Measurements from ENCODE around the gene CD226.
"Not testable (repeated sequence)": the region's sequence is repeated elsewhere in the genome, so short reads cannot be mapped to it uniquely, and the experiment has no call there.

Gene CD226

DNA sequence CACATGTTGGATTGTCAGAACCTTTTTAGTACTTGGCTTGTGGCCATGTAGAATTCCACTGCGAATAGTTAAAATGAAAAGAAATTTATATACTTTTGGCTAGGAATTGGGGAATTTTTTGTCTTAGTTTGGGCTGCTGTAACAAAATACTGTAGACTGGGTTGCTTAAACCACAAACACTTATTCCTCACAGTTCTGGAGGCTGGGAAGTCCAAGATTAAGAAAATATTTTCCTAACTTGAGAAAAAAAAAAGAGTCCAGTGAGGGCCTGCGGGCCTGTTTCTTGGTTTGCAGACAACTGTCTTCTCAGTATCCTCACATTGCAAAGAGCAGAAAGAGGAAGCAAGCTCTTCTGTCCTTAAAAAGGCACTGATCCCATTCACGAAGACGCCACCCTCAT, 81.9 kb downstream of the CD226 start:
- no peak for DNase-seq

DNA sequence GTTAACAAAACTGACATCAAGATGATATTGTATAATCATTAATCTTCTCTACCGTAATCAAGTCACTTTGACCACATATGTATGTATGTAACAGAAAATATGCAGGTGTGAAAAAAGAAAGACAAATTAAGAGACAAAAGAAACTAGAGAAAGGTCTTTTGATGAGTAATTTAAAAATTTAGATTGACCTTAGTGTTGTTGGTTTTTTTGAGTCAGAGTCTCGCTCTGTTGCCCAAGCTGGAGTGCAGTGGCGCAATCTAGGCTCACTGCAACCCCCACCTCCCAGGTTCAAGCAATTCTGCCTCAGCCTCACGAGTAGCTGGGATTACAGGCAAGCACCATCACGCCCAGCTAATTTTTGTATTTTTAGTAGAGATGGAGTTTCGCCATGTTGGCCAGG, 82.9 kb downstream of the CD226 start:
- DNase-seq: peak; percentile 14

DNA sequence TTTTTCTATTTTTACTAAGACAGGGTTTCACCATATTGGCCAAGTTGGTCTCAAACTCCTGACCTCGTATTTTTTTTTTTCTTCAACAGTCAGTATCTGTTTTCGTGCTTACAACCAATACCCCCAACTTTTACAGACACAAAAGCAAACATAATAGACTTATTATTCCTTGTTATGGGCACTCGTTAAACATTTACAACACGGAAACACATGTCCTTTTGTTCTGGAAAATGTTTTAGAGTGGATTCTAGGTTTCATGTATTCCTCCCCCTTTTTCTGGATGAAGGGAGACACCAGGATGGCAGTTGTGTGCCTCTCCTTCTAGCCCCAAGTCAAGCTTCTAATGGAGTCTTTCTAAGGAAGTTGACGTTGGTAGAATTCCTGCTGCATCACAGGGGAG, 88.8 kb downstream of the CD226 start:
- DNase-seq: no peak

DNA sequence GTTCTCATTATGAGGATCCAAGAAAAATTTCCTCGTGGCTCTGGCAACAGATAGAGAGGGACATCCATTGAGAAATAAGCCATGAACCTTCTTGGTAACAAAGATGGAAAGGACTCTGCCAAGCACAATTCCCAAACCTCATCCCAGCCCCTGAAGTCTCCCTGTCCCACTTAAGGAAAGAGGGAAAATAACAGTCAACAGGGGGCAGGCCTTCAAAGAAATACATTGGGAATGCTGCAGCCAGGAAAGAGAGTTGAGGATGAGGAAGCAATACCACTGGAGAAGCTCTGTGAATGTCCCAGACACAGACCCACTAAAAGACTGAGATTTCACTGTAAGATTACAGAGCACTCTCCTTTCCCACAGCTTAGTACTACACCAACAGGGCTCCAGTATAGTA, 93.2 kb downstream of the CD226 start:
- DNase-seq: no peak

DNA sequence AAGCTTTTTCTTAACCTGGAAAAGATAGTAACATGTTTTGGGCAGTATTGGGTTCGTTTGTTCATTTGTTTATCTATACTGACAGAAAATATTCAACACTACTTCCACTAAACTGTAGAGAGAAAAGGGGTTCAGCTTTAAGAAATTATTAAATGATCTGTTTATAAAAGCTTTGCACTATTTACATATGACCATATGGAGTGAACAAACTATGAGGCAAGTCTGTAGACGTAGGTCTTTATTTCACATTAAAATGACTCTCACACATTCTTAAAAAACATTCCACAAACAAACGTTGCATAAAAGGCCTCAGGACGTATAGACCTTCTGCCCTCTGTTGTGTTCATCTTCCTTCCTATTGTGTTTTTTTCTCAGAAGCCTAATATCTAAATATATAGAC, 94.6 kb downstream of the CD226 start:
- no peak for DNase-seq

DNA sequence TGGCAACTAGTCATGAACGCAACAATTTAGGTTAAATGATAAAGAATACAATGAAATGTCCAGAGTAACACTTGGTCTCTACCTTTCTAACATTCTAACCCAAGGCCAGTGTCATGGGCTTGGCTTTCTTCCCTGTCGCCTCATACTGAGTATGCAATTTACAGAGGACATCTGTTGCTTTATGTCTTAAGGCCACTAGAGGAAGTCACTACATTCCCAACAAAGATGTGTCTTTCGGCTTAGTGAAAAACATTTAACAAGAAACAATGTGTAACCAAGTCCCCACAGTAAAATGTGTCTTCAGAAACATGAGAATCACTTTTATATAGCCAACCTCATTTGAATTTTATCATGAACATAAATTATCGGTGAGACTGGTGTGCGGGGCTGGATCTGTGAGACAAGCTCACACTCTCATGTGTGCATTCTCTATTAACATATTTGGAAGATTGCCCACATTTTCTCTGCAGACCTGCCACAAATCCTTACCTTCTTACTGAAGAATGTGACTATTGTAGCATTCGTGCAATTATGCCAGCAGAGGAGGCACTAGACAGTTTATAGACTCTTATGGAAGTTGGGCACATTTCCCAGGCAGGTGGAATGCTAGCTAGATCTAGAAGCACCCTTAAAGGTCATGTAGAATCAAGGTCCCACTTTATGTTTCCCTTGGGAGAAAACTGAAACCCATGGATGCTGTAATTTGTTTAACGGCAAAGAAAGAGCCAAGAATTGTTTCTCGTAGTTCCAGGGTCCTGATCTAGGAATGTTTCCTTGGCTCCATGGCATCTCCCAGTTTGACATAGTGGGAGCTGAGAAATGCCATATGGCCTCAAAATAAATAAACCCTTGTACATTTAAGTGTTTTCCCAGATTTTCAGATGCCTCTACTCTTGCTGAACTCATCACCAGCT, 101.8 kb downstream of the CD226 start:
- DNase-seq: no peak

DNA sequence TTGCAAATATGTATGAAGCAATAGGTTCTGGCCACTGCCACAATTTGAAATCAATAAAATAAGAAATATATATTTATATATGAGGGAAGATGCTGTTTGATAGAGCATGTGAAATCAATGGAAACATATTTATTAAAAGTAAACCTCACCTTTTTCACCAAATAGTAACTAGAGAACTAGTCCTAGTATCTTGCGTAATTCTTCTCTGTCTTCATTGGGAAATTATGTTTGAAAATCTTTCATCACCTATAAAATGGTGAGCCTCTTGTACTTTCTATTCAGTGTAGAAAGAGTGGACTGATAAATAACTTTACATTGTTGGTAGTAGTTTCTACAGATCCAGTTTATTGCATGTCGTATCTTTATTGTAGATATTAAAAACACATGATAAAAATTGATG, 103.0 kb downstream of the CD226 start:
- no peak for DNase-seq

DNA sequence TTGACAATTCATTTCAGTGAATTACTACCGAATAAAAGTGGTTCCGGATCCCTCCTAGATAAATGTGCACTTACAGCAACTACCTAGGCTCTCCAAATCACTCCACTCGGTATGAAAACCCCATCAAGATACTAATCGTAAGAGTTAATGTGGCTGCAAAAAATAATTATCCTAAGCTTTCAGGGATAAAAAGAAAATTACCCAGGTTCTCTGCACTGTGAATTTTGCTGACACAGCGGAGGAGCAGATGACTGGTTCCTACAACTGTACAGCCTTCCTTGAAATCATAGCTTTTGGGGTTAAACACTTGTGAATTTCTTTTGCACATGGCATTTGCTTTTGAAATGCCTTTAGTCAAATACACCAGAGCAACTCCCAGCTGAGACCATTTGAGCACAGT, 104.7 kb downstream of the CD226 start:
- no peak for DNase-seq

DNA sequence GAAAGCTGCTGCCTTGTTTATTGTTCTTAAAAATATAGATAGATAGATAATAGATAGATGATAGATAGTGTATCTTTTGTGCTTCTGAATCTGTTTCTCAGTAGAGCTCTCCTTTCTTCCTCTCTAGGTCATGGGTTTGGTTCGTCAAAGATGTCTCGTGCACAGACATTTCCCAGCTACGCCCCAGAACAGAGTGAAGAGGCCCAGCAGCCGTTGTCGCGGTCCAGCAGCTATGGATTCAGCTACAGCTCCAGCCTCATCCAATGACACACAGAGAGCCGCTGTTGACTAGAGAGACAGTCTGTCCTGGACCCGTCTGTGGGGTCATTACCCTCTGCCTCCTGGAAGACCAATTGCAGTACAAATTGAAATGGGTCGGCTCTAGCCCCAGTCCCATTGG, 106.6 kb downstream of the CD226 start:
- no peak for DNase-seq

DNA sequence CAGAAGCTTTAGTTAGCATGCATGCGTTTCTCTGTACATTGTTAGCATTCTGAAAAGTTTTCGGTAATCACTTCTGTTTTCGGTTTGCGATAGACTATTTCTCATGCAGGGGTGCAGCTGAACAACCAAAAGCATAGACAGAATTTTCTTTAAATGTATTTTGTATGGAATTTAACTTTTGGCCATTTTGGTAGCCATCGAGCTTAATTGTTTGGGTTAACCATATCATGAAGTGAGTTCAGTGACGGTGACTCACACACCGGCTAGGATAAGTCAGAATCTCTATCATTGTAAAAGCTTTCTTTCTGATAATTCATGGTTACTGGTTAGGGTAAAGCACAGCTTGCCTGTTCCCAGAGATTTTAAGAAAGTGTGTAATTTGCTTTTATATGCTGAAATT, 107.2 kb downstream of the CD226 start:
- DNase-seq: no peak

DNA sequence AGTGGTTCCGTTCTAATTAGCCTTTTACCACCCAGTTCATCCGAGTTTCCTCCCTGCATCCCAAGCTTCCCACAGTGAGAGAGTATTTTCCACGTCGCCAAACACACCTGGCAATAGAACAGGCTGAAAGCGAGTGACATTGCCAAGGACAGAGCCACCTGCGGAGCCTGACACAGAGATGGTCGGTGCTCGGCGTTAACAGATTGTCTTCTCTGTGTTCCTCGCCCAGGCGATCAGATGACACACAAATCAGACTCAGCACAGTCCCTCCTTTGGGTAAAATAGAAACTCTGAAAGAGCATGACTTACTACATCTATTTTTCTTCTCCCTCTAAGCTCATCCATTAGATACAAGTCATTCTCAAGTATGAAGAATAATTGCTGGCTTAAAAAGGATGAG, 107.7 kb downstream of the CD226 start:
- DNase-seq: no peak

DNA sequence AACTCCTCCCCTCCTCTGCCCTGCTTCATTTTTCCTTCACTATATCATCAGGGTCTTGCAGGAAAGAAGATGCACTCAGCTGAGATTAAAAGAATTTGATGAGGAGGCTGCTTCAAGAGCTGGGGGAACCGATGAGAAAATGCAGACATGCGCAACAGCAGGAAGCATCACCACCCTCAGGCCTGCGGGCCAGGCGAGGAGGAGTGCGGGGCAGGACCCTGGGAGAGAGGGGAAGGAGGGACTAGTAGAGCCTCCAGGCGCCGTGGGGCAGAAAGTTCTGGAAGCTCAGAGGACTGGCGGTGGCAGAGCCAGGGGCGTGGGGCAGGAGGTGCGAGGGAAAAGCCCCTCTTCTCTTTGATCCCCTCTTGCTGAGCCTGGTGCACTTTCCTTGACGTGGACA, 108.2 kb downstream of the CD226 start:
- no peak for DNase-seq

DNA sequence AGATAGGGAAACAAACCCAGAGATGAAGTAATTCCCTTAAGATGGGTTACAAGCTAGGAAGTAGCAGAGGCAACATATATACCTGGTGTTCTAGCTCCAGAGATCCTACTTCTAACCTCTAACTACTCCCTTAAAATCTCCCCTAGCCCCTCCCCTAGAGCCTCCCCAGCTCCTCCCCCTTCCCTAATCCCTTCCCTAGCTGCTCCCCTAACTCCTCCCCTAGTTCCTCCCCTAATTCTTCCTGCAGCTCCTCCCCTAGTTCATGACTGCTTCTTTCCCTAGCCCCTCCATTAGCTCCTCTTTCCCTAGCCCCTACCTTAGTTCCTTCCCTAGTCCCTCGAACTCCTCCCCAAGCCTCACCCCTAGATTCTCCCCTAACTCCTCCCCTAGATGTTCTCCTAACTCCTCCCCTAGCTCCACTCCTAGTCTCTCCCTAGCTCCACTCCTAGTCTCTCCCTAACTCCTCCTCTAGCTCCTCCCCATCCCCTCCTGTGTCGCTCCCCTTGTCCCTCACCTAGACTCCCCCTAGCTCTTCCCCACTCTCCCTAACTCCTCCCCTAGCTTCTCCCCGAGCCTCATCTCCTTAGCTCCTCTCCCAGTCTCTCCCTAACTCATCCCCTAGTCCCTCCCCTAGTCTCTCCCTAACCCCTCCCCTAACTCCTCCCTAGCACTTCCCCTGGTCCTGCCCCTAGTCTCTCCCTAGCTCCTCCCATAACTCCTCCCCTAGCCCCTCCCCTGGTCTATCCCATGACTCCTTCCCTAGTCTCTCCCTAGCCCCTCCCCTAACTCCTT, 108.9 kb downstream of the CD226 start:
- DNase-seq: peak; percentile 44

DNA sequence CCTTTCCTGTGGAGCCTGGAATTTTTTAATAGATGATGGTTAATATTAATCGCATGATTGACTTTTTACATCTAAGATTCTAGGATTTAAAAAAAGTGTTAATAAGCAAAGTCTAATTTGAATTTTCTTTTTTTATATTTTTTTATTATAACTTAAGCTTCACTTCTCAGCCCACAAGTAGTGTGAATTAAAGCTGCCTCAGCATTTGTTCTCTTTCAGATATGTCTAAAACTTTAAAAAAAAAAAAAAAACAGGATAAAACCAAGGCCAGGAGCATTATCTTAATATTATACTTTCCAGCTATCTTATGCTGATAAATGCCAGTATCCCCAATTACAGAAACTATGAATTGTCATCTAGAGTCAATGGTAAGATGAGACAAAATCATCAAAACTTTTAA, 109.7 kb downstream of the CD226 start:
- no peak for DNase-seq

DNA sequence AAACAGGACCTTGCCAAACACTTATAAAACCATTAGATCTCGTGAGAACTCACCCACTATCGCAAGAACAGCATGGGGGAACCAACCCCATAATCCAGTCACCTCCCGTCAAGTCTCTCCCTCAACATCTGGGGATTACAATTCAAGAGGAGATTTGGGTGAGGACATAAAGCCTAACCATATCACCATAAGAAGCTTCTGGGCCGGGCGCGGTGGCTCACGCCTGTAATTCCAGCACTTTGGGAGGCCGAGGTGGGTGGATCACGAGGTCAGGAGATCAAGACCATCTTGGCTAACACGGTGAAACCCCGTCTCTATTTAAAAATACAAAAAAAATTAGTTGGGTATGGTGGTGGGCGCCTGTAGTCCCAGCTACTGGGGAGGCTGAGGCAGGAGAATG, 112.7 kb downstream of the CD226 start:
- DNase-seq: not testable (repeated sequence)

DNA sequence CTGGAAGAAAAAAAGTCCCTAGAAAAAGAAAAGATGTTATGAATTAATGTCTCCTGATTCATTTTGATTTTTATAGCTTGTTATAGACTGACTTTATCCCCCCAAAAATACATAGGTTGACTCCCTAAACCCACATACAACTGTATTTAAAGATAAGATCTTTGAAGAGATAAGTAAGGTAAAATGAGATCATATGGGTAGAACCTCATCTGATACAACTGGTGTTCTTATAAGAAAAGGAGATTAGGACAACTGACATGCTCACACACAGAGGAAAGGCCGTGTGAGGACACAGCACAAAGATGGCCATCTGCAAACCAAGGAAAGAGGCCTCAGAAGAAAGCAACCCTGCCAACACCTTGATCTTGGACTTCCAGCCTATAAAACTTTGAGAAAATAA, 117.5 kb downstream of the CD226 start:
- DNase-seq: no peak

DNA sequence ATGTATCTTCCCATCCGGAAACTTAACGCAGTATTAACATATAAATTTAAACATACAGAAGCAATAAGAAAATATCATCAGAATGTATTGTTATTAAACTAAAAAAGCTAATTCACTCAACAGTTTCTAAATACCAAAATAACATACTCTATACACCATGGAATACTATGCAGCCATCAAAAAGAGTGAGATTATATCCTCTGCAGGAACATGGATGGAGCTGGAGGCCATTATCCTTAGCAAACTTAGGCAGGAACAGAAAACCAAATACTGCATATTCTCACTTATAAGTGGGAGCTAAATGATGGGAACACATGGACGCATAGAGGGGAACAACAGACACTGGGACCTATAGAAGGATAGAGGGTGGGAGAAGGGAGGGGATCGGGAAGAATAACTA, 127.1 kb downstream of the CD226 start:
- no peak for DNase-seq

DNA sequence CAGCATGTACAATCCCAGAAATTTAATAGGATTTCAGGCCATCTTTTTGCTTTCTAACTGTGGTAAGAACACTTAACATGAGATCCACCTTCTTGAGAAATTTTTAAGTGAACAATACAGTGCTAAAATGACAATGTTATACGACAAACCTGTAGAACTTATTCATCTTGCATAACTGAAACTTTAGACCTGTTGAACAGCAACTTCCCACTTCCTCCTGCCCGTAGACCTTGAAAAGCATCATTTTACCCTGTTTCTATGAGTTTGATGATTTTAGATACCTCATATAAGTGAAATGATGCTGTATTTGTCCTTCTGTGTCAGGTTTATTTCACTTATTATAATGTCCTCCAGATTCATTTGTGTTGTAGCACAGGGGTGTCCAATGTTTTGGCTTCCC, 128.2 kb downstream of the CD226 start:
- DNase-seq: no peak

DNA sequence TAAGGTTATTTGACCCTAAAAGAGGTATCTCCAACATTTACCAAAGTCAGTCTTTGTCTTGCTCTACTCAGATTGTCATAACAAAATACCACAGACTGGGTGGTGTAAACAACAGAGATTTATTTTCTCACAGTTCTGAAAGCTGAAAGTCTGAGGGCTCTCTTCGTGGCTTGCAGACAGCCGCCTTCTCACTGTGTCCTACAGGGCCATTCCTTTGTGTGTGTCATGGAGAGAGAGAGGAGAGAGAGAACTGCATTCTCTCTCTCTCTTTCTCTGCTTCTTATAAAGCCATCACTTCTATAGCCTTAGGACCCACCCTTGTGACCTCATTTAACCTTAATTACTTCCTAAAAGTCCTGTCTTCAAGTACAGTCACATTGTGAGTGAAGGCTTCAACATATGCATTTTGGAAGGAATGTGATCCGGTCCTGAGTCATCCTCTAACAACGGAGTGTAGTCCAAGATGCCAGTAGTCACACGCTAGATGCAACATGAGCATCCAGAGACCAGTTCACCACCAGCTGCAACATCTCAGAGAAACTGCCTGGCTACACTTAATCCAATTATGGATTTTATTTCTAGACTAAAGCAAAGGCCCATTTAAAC, 130.2 kb downstream of the CD226 start:
- no peak for DNase-seq

DNA sequence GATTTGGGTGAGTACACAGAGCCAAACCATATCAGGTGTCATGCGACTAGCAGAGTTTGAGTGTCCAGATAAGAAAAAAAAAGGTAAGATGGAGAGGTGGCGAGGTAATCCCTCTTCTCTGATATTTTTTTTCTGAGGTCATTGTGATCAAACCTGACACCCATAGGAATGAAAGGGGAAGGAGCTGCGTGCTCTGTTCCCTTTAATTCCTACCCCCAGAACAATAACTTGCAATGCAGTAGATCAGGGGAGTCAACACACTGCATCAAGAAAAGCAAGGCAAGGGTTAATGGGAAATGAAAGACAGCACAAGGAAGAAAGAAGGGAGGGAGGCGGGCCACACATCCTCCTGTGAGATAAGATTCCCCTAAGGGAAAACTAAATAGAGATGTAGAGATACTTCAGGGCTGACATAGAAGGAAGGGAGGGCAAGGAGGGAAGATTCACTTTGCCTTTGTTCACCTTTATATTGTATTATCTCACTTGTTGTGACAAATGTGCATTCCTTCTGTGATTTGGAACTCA, 132.8 kb downstream of the CD226 start:
- no peak for DNase-seq

DNA sequence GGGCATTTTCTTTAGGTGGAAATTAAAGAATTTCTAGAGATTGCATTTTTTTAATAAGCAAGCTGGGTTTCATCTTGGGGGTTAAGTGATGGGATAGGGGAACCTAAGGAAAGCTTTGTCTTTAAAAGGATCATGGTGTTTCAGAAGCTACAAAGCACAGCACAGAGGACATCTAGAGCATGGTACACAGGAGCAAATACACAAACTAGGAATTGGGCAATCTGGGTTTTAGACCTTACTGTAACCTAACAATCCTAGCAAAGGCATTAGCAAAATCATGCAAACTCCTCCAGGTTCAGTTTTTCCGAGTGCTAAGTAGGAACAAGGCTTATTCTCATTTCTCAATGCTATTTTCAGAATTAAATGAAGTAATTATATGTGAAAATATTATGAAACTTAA, 134.1 kb downstream of the CD226 start:
- no peak for DNase-seq

DNA sequence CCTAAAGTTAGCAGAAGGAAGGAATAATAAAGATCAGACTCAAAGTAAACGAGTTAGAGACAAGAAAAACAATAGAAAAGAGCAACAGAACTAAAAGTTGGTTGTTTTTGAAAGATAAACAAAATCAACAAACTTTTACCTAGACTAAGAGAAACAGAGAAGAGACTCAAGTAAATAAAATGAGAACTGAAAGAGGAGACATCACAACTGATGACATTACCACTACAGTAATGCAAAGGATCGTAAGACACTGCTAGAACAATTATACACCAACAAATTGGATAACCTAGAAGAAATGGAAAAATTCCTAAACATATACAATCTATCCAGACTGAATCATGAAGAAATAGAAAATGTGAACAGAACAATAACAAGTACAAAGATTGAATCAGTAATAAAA, 139.3 kb downstream of the CD226 start:
- DNase-seq: no peak

DNA sequence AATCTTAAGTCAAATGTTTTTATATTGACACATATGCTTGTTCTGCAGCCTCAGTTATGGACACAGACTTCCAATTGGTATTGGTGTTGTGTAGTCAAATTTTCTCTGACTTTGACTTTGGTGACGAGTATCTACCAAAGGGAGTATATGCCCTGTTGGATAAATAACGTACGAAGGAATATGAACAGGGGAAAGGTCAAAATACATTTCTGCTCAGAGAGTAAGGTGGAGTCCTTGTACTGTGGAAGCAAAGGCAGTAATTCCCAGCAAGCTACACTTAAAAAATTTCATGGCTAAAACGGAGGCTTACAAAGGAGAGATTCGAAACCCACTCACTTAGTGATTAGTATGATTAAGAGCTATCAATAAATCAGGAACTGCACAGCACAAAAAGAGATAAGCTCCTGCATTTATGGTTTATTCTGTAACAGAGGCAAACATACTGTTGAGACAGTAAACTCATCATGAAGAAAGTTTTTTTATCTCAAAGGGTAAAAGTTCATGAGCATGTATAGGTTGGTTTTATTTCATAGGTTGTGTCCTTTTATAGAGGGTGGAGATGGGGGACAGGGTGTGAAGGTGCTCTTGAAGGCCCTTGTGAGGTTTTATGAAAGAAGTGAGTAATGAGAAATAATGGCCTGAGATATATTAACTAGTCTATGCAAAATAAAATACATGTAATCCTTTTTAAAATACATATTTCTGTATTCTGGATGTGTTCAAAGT, 142.7 kb downstream of the CD226 start:
- no peak for DNase-seq
